Mesenchymal stem cell (in vitro differentiated cells and primary cell): ENCODE measurements around the gene MASP2.

Experiments used
- DNase-seq: peaks from one replicate; pipeline ENCODE4 v3.0.0-alpha.2; 2013
- H2AFZ ChIP-seq: one replicate; pipeline ENCODE4 v1.6.1; 2013; ENCODE audit warnings: low read depth, mild to moderate bottlenecking, control low read depth, inconsistent platforms, low read length, moderate library complexity
- H2AK5ac ChIP-seq: 2 replicates; pipeline ENCODE4 v1.6.1; 2013; ENCODE audit warnings: low read length, moderate library complexity, mild to moderate bottlenecking, inconsistent platforms; ENCODE audit not compliant: severe bottlenecking
- H2BK120ac ChIP-seq: one replicate; pipeline ENCODE4 v1.6.1; 2013; ENCODE audit warnings: low read depth, mild to moderate bottlenecking, inconsistent platforms, low read length, moderate library complexity
- H2BK12ac ChIP-seq, 2 experiments: one replicate each; pipeline ENCODE4 v1.6.1; 2013; ENCODE audit warnings: inconsistent platforms in 2 of 2, low read length in 2 of 2, mild to moderate bottlenecking in 2 of 2, moderate library complexity in 2 of 2, control low read depth in 1 of 2
- H2BK15ac ChIP-seq: one replicate; pipeline ENCODE4 v1.6.1; 2013; ENCODE audit warnings: mild to moderate bottlenecking, low read depth, inconsistent platforms; ENCODE audit not compliant: poor library complexity, severe bottlenecking
- H2BK5ac ChIP-seq: 2 replicates; pipeline ENCODE4 v1.6.1; 2013; ENCODE audit warnings: low read depth, mild to moderate bottlenecking, low read length, control low read depth, inconsistent platforms; ENCODE audit not compliant: poor library complexity, severe bottlenecking
- H3K14ac ChIP-seq, 2 experiments: one replicate each; pipeline ENCODE4 v1.6.1; 2013; ENCODE audit warnings: inconsistent platforms in 2 of 2, low read length in 2 of 2, control low read depth in 1 of 2, mild to moderate bottlenecking in 1 of 2, moderate library complexity in 1 of 2
- H3K18ac ChIP-seq, 2 experiments: one replicate each; pipeline ENCODE4 v1.6.1; 2013; ENCODE audit warnings: inconsistent platforms in 2 of 2, low read length in 2 of 2, control low read depth in 1 of 2, low read depth in 1 of 2, mild to moderate bottlenecking in 1 of 2
- H3K23ac ChIP-seq, 2 experiments: one replicate each; pipeline ENCODE4 v1.6.1; 2013; ENCODE audit warnings: inconsistent platforms in 2 of 2, low read length in 2 of 2, mild to moderate bottlenecking in 2 of 2, moderate library complexity in 2 of 2, control low read depth in 1 of 2
- H3K27ac ChIP-seq: 2 replicates; pipeline ENCODE4 v1.5.1; 2013; ENCODE audit warnings: mild to moderate bottlenecking, moderate library complexity, low read length, control low read depth, inconsistent platforms; ENCODE audit not compliant: poor library complexity, severe bottlenecking
- H3K27me3 ChIP-seq, 2 experiments: 2 replicates each; pipeline versions ENCODE4 v1.6.1 to v1.7.0; 2013; ENCODE audit warnings: low read length in 2 of 2, mild to moderate bottlenecking in 2 of 2, moderate library complexity in 2 of 2, control low read depth in 1 of 2, inconsistent platforms in 1 of 2; ENCODE audit not compliant: control insufficient read depth in 1 of 2, insufficient read depth in 1 of 2
- H3K36me3 ChIP-seq, 2 experiments: 2 replicates each; pipeline versions ENCODE4 v1.6.1 to v1.7.0; 2013; ENCODE audit warnings: low read length in 2 of 2, control low read depth in 1 of 2, inconsistent platforms in 1 of 2, low read depth in 1 of 2, mild to moderate bottlenecking in 1 of 2; ENCODE audit not compliant: insufficient read depth in 2 of 2, control insufficient read depth in 1 of 2
- H3K4ac ChIP-seq, 2 experiments: one replicate each; pipeline ENCODE4 v1.6.1; 2013; ENCODE audit warnings: inconsistent platforms in 2 of 2, low read length in 2 of 2, mild to moderate bottlenecking in 2 of 2, moderate library complexity in 2 of 2, control low read depth in 1 of 2, low read depth in 1 of 2
- H3K4me1 ChIP-seq: 2 replicates; pipeline ENCODE4 v1.6.1; 2013; ENCODE audit warnings: low read depth, low read length, control low read depth; ENCODE audit not compliant: control insufficient read depth, insufficient read depth
- H3K4me2 ChIP-seq: 2 replicates; pipeline ENCODE4 v1.6.1; 2013; ENCODE audit warnings: low read length, mild to moderate bottlenecking, inconsistent platforms; ENCODE audit not compliant: poor library complexity, severe bottlenecking
- H3K4me3 ChIP-seq, 2 experiments: 2 replicates each; pipeline versions ENCODE4 v1.5.1 to v1.7.0; 2013; ENCODE audit warnings: low read length in 2 of 2, mild to moderate bottlenecking in 2 of 2, control low read depth in 1 of 2, low read depth in 1 of 2; ENCODE audit not compliant: insufficient read depth in 1 of 2
- H3K79me1 ChIP-seq: replicated peaks from 2 replicates; pipeline ENCODE4 v1.6.1; 2013; ENCODE audit warnings: mild to moderate bottlenecking, control low read depth, low read length, inconsistent platforms; ENCODE audit not compliant: poor library complexity, severe bottlenecking
- H3K9ac ChIP-seq: 2 replicates; pipeline ENCODE4 v1.7.0; 2013; ENCODE audit warnings: mild to moderate bottlenecking, low read length, moderate library complexity
- H3K9me3 ChIP-seq: 2 replicates; pipeline ENCODE4 v1.7.0; 2013; ENCODE audit warnings: mild to moderate bottlenecking, low read length; ENCODE audit not compliant: control insufficient read depth
- H4K8ac ChIP-seq: one replicate; pipeline ENCODE4 v1.6.1; 2013; ENCODE audit warnings: inconsistent platforms, mild to moderate bottlenecking, low read length, moderate library complexity
- H4K91ac ChIP-seq: one replicate; pipeline ENCODE4 v1.6.1; 2013; ENCODE audit warnings: mild to moderate bottlenecking, low read length, inconsistent platforms
- WGBS: methylation state at CpG from one replicate; pipeline ENCODE4 v1.1.7; 2013; ENCODE audit warnings: mixed read lengths; 5-methylcytosine and 5-hydroxymethylcytosine counted together

The MASP2 gene

GRCh38 chr1:10980841-10981727 lies 66.0 kb downstream of the MASP2 start:
- Histone ChIP-seq H3K18ac (no peak overlapping the region), H3K9me3 (no peaks in the 10 kb centered on the region), H3K27me3 (peaks cover 5 to 27% of the 10 kb centered on the region in 2 experiments), H2BK5ac (no peak overlapping the region), H3K27ac (no peak overlapping the region), H4K91ac (no peak overlapping the region), H4K8ac (no peak overlapping the region), H3K36me3 (no peaks in the 10 kb centered on the region), H2BK12ac (no peak overlapping the region), H3K79me1 (no peaks in the 10 kb centered on the region), H2BK15ac (no peak overlapping the region), H3K4me1 (peaks cover 7% of the 10 kb centered on the region), H3K14ac (no peak overlapping the region), H2AFZ (no peak overlapping the region), H3K9ac (peak overlapping the region; percentile 83), H3K4me3 (peak overlapping the region in 1 of 2 experiments; percentile 75), H3K4ac (no peak overlapping the region), H2AK5ac (no peak overlapping the region), H3K23ac (no peak overlapping the region), H2BK120ac (no peak overlapping the region), H3K4me2 (no peak overlapping the region)
- DNase-seq = no peak
- 80% methylated on average over 7 of the region's 9 CpGs for WGBS

GRCh38 chr1:10980094-10980577 lies 66.9 kb downstream of the MASP2 start:
- no peak overlapping the region for H3K23ac ChIP-seq
- no peaks in the 10 kb centered on the region for H3K36me3 ChIP-seq
- H3K4me1 ChIP-seq = peaks cover 14% of the 10 kb centered on the region
- no peak overlapping the region for H3K14ac ChIP-seq
- H3K27me3 ChIP-seq = peaks cover 0 to 22% of the 10 kb centered on the region in 2 experiments
- H2AK5ac ChIP-seq = no peak overlapping the region
- WGBS = 32% methylated on average over 15 of the region's 15 CpGs
- H4K91ac ChIP-seq = no peak overlapping the region
- H2BK120ac ChIP-seq = no peak overlapping the region
- H2BK12ac ChIP-seq = no peak overlapping the region
- peak overlapping the region; percentile 8 for H3K4me2 ChIP-seq
- H2BK15ac ChIP-seq = no peak overlapping the region
- no peak overlapping the region for H4K8ac ChIP-seq
- H3K4me3 ChIP-seq = peak overlapping the region in 1 of 2 experiments; percentile 75
- no peak overlapping the region for H2AFZ ChIP-seq
- H3K9me3 ChIP-seq = no peaks in the 10 kb centered on the region
- H3K27ac ChIP-seq = no peak overlapping the region
- DNase-seq = peak; percentile 38
- peak overlapping the region; percentile 83 for H3K9ac ChIP-seq
- no peaks in the 10 kb centered on the region for H3K79me1 ChIP-seq
- no peak overlapping the region for H2BK5ac ChIP-seq
- H3K18ac ChIP-seq = no peak overlapping the region
- no peak overlapping the region for H3K4ac ChIP-seq

DNA sequence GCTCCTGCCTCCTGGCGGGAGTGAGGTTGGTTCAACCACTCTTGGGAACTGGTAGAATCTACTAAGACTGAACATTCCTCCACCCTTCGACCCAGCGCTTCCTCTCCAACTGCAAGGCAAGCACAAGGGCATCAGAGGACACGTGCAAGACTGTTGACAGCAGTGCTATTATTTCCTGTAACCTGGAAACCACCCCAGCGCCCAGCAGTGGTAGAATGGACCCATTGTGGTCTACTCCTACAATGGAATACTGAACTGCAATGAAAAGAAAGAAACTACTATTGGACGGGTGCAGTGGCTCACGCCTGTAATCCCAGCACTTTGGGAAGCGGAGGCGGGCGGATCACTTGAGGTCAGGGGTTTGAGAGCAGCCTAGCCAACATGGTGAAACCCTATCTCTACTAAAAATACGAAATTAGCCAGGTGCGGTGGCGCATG lies 67.5 kb downstream of the MASP2 start:
- H4K8ac ChIP-seq = no peak overlapping the region
- peak overlapping the region; percentile 83 for H3K9ac ChIP-seq
- 85% methylated on average over 13 of the region's 13 CpGs for WGBS
- no peak overlapping the region for H3K27ac ChIP-seq
- H3K14ac ChIP-seq = no peak overlapping the region
- peaks cover 0 to 22% of the 10 kb centered on the region in 2 experiments for H3K27me3 ChIP-seq
- H2BK5ac ChIP-seq = no peak overlapping the region
- no peak overlapping the region for H2BK15ac ChIP-seq
- no peak overlapping the region for H4K91ac ChIP-seq
- H3K9me3 ChIP-seq = no peaks in the 10 kb centered on the region
- no peak overlapping the region for H2BK12ac ChIP-seq
- no peak overlapping the region for H3K4ac ChIP-seq
- peaks cover 14% of the 10 kb centered on the region for H3K4me1 ChIP-seq
- H3K18ac ChIP-seq = no peak overlapping the region
- no peak overlapping the region for H3K23ac ChIP-seq
- H3K36me3 ChIP-seq = no peaks in the 10 kb centered on the region
- no peak overlapping the region for H2AK5ac ChIP-seq
- no peak for DNase-seq
- no peaks in the 10 kb centered on the region for H3K79me1 ChIP-seq
- H2BK120ac ChIP-seq = no peak overlapping the region
- H3K4me2 ChIP-seq = no peak overlapping the region
- no peak overlapping the region for H2AFZ ChIP-seq
- H3K4me3 ChIP-seq = peak overlapping the region in 1 of 2 experiments; percentile 75

GRCh38 chr1:10978719-10979118 lies 68.3 kb downstream of the MASP2 start:
- Histone ChIP-seq H2BK120ac (no peak overlapping the region), H3K4ac (no peak overlapping the region), H3K14ac (no peak overlapping the region), H3K27ac (no peak overlapping the region), H2BK5ac (no peak overlapping the region), H2AK5ac (no peak overlapping the region), H3K79me1 (no peaks in the 10 kb centered on the region), H2BK15ac (no peak overlapping the region), H3K36me3 (no peaks in the 10 kb centered on the region), H3K23ac (no peak overlapping the region), H3K9ac (no peak overlapping the region), H3K27me3 (peaks cover 0 to 22% of the 10 kb centered on the region in 2 experiments), H3K4me3 (no peak overlapping the region), H3K9me3 (no peaks in the 10 kb centered on the region), H4K8ac (no peak overlapping the region), H2AFZ (no peak overlapping the region), H3K18ac (no peak overlapping the region), H3K4me2 (no peak overlapping the region), H3K4me1 (peaks cover 14% of the 10 kb centered on the region), H4K91ac (no peak overlapping the region), H2BK12ac (no peak overlapping the region)
- 82% methylated on average over 4 of the region's 4 CpGs for WGBS
- no peak for DNase-seq
